C4-2B (cell line): Measurements from ENCODE around the gene C9orf152.

Experiments used
- H3K27ac ChIP-seq: fragments of 450-650 bp; 2 replicates; pipeline ENCODE4 v1.5.1; 2017
- ZFX ChIP-seq: fragments of 450-650 bp; IDR thresholded peaks from 2 replicates; pipeline ENCODE4 v1.6.1; 2017
- TF ChIP-seq, protein P1 (sequence below): fragments of 450-650 bp; conservative IDR thresholded peaks from 2 replicates; pipeline ENCODE4 v1.5.1; 2017; ENCODE audit warnings: mild to moderate bottlenecking

The C9orf152 gene

DNA sequence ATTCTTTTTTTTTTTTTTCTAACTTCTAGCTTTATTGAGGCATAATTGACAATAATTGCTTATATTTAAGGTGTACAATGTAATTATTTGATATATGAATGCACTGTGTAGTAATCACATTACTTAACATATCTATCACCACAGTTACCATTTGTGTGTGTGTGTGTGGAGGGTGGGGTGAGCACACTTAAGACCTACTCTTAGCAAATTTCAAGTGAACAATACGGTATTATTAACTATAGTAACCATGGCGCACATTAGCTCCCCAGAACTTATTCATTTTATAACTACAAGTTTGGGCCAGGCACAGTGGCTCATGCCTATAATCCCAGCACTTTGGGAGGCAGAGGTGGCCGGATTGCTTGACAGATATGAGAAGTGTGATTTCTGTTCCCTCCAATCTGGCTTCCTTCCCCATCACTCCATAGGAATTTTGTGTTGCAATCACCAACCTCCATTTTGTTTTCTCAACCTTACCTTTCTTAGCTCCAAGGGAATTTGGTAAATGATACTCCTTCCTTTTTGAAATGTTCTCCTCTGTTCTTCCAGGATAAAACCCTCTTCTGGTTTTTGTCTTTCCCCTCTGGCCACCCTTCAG lies 33.4 kb upstream of the C9orf152 start:
- TF ChIP-seq, protein P1, sequence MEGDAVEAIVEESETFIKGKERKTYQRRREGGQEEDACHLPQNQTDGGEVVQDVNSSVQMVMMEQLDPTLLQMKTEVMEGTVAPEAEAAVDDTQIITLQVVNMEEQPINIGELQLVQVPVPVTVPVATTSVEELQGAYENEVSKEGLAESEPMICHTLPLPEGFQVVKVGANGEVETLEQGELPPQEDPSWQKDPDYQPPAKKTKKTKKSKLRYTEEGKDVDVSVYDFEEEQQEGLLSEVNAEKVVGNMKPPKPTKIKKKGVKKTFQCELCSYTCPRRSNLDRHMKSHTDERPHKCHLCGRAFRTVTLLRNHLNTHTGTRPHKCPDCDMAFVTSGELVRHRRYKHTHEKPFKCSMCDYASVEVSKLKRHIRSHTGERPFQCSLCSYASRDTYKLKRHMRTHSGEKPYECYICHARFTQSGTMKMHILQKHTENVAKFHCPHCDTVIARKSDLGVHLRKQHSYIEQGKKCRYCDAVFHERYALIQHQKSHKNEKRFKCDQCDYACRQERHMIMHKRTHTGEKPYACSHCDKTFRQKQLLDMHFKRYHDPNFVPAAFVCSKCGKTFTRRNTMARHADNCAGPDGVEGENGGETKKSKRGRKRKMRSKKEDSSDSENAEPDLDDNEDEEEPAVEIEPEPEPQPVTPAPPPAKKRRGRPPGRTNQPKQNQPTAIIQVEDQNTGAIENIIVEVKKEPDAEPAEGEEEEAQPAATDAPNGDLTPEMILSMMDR, result no peak
- TF ChIP-seq ZFX, result no peak
- no peak overlapping the region for H3K27ac ChIP-seq

DNA sequence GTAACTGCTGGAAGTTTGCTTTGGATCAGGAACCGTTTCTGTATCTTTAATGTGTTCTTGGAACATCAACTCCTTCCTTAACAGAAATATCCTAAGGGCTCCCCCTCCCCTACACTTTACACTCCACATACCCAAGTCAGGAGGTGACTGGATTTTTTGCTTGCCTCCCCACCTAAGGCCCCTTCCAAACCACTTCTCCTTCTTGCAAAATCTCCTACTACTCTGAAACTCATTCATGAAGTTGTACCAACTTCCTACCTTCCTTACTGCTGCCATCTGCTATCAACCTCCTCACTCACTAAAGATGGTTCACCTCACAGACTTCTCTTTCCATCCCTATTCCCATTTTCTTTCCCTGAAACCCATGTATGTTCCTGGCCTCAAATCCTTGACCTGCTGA lies 32.2 kb upstream of the C9orf152 start:
- H3K27ac ChIP-seq, result no peak overlapping the region
- no peak for TF ChIP-seq ZFX
- TF ChIP-seq, protein P1, result no peak

DNA sequence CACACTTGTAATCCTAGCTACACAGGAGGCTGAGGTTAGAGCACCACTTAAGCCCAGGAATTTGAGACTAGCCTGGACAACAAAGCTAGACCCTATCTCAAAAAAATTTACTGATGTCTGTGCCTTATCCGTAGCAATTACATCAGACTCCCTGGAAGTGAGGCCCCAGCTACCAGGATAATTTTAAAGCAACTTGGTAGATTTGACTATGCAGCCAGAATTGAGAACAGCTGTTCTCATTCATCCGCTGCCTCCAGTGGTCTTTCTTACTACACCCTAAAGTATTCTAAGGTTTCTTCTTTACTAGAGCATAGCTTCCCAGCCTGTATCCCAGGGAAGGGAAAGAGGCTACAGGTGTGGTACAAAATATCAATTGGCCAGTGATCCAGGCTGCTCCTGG lies 20.4 kb upstream of the C9orf152 start:
- TF ChIP-seq ZFX, result no peak
- TF ChIP-seq, protein P1, result no peak
- no peak overlapping the region for H3K27ac ChIP-seq

DNA sequence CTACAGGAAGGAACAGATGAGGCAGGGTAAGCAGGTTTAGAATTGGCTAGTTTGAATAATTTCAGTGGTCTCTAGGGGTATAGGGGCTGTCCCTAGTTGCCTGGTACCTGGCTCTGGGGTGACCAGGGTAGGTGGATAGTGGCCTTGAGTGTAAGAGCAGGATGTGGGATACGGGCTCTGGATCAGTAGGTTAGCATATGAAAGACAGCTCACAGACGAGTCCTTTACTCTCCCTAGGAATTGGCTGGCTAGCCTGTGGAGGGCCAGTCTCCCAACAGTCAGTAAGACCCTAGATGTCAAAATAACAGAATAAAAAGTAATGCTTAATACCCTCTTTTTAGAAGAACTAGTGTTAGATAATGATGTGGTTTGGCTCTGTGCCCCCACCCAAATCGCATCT lies 16.6 kb upstream of the C9orf152 start:
- TF ChIP-seq ZFX, result no peak
- TF ChIP-seq, protein P1, result no peak

DNA sequence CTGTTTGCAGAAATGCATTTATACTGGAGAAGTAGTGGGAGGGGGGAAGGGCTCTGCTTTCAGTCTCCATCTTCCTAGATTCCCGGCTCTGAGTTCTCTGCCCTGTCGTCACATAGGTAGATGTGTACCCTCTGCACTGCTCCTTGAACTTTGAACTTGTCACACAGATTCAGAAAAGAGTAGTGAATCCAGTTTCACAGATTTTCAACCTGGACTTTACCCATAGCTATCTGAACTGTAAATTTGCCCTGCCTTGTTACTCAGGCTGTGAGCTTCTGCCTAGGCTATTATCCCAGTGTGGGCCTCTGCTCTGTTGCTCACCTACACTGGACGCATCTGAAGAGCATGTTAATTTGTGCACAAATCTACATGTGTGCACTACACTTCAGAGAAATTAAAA lies 12.8 kb upstream of the C9orf152 start:
- TF ChIP-seq ZFX, result no peak
- TF ChIP-seq, protein P1, result no peak
- H3K27ac ChIP-seq, result no peak overlapping the region

More for the DNA sequence above, 16.6 kb upstream of the C9orf152 start:
- H3K27ac ChIP-seq, result no peak overlapping the region

DNA sequence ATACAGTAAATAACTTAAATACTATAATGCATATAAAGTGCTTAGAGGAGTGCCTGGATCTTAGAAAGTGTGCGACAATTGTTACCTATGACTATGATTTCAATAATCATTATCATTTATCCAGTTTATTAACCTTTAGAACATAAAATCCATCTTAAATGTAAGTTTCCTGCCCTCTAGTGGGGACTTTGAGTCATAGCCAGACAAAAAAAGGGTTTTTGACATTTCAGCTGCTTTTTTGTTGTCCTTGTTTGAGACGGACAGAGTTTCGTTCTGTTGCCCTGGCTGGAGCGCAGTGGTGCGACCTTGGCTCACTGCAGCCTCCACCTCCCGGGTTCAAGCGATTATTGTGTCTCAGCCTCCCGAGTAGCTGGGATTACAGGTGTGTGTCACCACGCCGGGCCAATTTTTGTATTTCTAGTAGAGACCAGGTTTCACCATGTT lies 9.7 kb upstream of the C9orf152 start:
- TF ChIP-seq, protein P1, result peak; percentile 77
- TF ChIP-seq ZFX, result no peak
- H3K27ac ChIP-seq, result no peak overlapping the region

DNA sequence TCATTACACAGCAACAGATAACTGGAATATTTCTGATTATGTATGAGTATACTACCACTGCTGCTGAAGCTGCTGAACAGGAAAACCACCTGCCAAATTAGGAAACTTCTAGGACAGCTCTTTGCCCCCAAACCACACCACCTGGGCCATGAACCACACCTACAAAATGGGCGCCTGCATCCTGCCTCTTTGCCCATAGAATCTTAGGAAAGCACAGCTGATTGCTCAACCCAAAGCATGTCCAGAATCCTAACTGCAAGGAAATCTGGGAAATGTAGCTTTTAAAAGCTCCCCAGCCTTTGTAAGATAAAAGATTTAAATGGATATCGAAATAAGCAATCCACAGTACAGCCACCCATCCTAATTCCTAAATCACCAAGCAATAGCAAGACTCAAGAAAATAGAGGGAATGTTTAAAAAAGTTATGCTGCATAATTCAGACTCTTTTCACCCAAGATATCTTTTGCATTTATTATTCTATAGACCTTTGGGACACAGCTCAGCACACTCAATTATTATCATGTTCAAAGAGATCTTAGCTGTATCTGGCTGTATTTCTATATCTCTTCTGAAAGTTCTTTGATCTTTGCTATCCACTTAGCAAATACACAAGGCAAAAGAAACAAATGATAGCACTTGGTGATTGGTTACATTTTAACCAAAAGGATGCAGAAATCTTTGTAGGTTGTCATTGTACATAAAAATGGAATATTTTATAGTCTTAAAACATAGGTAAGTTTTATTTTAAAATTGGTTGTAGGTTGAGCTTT lies 6.8 kb upstream of the C9orf152 start:
- no peak overlapping the region for H3K27ac ChIP-seq
- TF ChIP-seq, protein P1, result no peak
